Mucosa of rectum (tissue), 2 donors: ENCODE results near the gene C10orf90.

Experiments
- H3K27ac ChIP-seq, 2 donors: one replicate each; pipeline ENCODE4 v1.7.0; 2013; ENCODE audit warnings: inconsistent platforms in 2 of 2, low read depth in 2 of 2, low read length in 2 of 2
- H3K27me3 ChIP-seq, 2 donors: one replicate each; pipeline ENCODE4 v1.7.0; 2013; ENCODE audit warnings: low read length in 2 of 2; ENCODE audit not compliant: control insufficient read depth in 2 of 2, insufficient read depth in 2 of 2
- H3K36me3 ChIP-seq, 2 donors: one replicate each; pipeline ENCODE4 v1.7.0; 2013; ENCODE audit warnings: low read length in 2 of 2; ENCODE audit not compliant: control insufficient read depth in 2 of 2, insufficient read depth in 2 of 2
- H3K4me1 ChIP-seq, 2 donors: one replicate each; pipeline ENCODE4 v1.7.0; 2013; ENCODE audit warnings: low read length in 2 of 2, mild to moderate bottlenecking in 1 of 2; ENCODE audit not compliant: control insufficient read depth in 2 of 2, insufficient read depth in 2 of 2
- H3K4me3 ChIP-seq, 2 donors: one replicate each; pipeline ENCODE4 v1.7.0; 2013; ENCODE audit warnings: low read length in 2 of 2
- H3K9ac ChIP-seq, 2 donors: one replicate each; pipeline ENCODE4 v1.7.0; 2013; ENCODE audit warnings: low read length in 2 of 2, low read depth in 1 of 2, mild to moderate bottlenecking in 1 of 2
- H3K9me3 ChIP-seq, 2 donors: one replicate each; pipeline ENCODE4 v1.7.0; 2013; ENCODE audit warnings: low read length in 2 of 2; ENCODE audit not compliant: control insufficient read depth in 2 of 2
- donor health status: healthy.
- donor health status: Normal muscosa, but diverticular disease.

The C10orf90 gene

GRCh38 chr10:126617208-126617607, 53.3 kb downstream of the C10orf90 start:
- Histone ChIP-seq H3K9me3 (no peaks in the 10 kb centered on the region), H3K27ac (no peak overlapping the region), H3K27me3 (no peaks in the 10 kb centered on the region), H3K9ac (no peak overlapping the region), H3K4me1 (no peaks in the 10 kb centered on the region), H3K36me3 (no peaks in the 10 kb centered on the region), H3K4me3 (no peak overlapping the region)

- H3K27ac ChIP-seq, result no peak overlapping the region
These were observed 53.8 kb downstream of the C10orf90 start for GRCh38 chr10:126616737-126617136.

GRCh38 chr10:126611303-126611702, 59.2 kb downstream of the C10orf90 start:
- no peak overlapping the region for H3K4me3 ChIP-seq
- H3K36me3 ChIP-seq, result no peaks in the 10 kb centered on the region
- no peak overlapping the region for H3K27ac ChIP-seq
- H3K27me3 ChIP-seq, result no peaks in the 10 kb centered on the region
- H3K4me1 ChIP-seq, result no peaks in the 10 kb centered on the region
- no peaks in the 10 kb centered on the region for H3K9me3 ChIP-seq
- no peak overlapping the region for H3K9ac ChIP-seq

More at GRCh38 chr10:126616737-126617136, 53.8 kb downstream of the C10orf90 start:
- Histone ChIP-seq H3K9me3 (no peaks in the 10 kb centered on the region), H3K4me1 (no peaks in the 10 kb centered on the region), H3K4me3 (no peak overlapping the region), H3K27me3 (no peaks in the 10 kb centered on the region), H3K9ac (no peak overlapping the region), H3K36me3 (no peaks in the 10 kb centered on the region)

GRCh38 chr10:126609566-126609965, 60.9 kb downstream of the C10orf90 start:
- no peaks in the 10 kb centered on the region for H3K36me3 ChIP-seq
- H3K27me3 ChIP-seq, result no peaks in the 10 kb centered on the region
- H3K9me3 ChIP-seq, result no peaks in the 10 kb centered on the region
- no peaks in the 10 kb centered on the region for H3K4me1 ChIP-seq
- no peak overlapping the region for H3K9ac ChIP-seq
- H3K27ac ChIP-seq, result no peak overlapping the region
- no peak overlapping the region for H3K4me3 ChIP-seq

- no peaks in the 10 kb centered on the region for H3K36me3 ChIP-seq
- H3K27me3 ChIP-seq, result no peaks in the 10 kb centered on the region
- H3K4me3 ChIP-seq, result no peak overlapping the region
- no peaks in the 10 kb centered on the region for H3K4me1 ChIP-seq
- no peaks in the 10 kb centered on the region for H3K9me3 ChIP-seq
- no peak overlapping the region for H3K27ac ChIP-seq
- H3K9ac ChIP-seq, result no peak overlapping the region
These were observed 70.4 kb downstream of the C10orf90 start for GRCh38 chr10:126599949-126600682.

GRCh38 chr10:126598009-126598408, 72.5 kb downstream of the C10orf90 start:
- Histone ChIP-seq H3K27ac (no peak overlapping the region), H3K27me3 (no peaks in the 10 kb centered on the region), H3K9me3 (no peaks in the 10 kb centered on the region), H3K4me1 (no peaks in the 10 kb centered on the region), H3K36me3 (no peaks in the 10 kb centered on the region), H3K4me3 (no peak overlapping the region), H3K9ac (no peak overlapping the region)

GRCh38 chr10:126597211-126597610, 73.3 kb downstream of the C10orf90 start:
- Histone ChIP-seq H3K27ac (no peak overlapping the region), H3K9ac (no peak overlapping the region), H3K36me3 (no peaks in the 10 kb centered on the region), H3K4me3 (no peak overlapping the region), H3K4me1 (no peaks in the 10 kb centered on the region), H3K9me3 (no peaks in the 10 kb centered on the region), H3K27me3 (no peaks in the 10 kb centered on the region)

- no peak overlapping the region for H3K9ac ChIP-seq
- H3K36me3 ChIP-seq, result no peaks in the 10 kb centered on the region
- no peak overlapping the region for H3K4me3 ChIP-seq
- no peaks in the 10 kb centered on the region for H3K4me1 ChIP-seq
- H3K9me3 ChIP-seq, result no peaks in the 10 kb centered on the region
- H3K27ac ChIP-seq, result no peak overlapping the region
- H3K27me3 ChIP-seq, result no peaks in the 10 kb centered on the region
These were observed 73.9 kb downstream of the C10orf90 start for GRCh38 chr10:126596472-126597016.

- H3K9ac ChIP-seq, result no peak overlapping the region
- no peak overlapping the region for H3K27ac ChIP-seq
- H3K4me3 ChIP-seq, result no peak overlapping the region
- no peaks in the 10 kb centered on the region for H3K36me3 ChIP-seq
- H3K27me3 ChIP-seq, result no peaks in the 10 kb centered on the region
- H3K4me1 ChIP-seq, result no peaks in the 10 kb centered on the region
- H3K9me3 ChIP-seq, result no peaks in the 10 kb centered on the region
These were observed 75.3 kb downstream of the C10orf90 start for GRCh38 chr10:126595160-126595559.

GRCh38 chr10:126593968-126594701, 76.4 kb downstream of the C10orf90 start:
- Histone ChIP-seq H3K4me3 (no peak overlapping the region), H3K27me3 (no peaks in the 10 kb centered on the region), H3K27ac (no peak overlapping the region), H3K9ac (no peak overlapping the region), H3K36me3 (no peaks in the 10 kb centered on the region), H3K9me3 (no peaks in the 10 kb centered on the region), H3K4me1 (no peaks in the 10 kb centered on the region)
